GM12801 (cell line): ENCODE results near the gene AKAP13.

Experiments used
- TF ChIP-seq, protein P1 (sequence below): IDR thresholded peaks from one replicate; pipeline ENCODE4 v1.5.1; 2011; ENCODE audit warnings: control low read depth; ENCODE audit not compliant: insufficient read length; ENCODE audit errors: extremely low read depth

The AKAP13 gene

DNA sequence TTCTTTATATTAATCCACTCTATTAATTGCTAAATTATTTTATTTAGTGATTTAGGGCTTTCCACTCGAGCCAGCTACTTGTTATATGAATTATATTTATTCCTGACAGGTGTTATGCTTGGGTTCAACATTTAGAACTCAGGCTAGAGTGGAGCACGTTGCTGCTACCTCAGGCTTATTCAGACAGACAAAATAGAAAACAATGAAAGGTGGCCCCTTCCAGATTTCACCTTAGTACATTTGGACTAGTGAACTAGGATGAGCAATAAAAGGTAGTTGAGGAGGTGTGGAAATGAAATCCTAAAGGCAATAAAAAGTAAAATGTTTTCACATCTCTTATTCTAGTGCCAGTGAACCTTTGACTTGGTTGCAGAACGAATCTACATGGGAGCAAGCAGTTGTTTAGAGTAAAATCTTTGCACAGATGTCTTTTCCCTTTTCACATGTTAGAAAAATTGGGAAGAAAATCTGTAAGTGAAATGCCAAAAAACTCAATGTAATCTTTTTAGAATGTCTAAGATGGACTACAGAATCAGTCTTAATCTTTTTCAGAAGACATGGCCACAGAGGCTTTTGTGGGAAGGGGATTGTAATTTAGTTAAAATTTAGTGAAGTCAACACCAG is 63.8 kb downstream of the AKAP13 start:
- TF ChIP-seq, protein P1, sequence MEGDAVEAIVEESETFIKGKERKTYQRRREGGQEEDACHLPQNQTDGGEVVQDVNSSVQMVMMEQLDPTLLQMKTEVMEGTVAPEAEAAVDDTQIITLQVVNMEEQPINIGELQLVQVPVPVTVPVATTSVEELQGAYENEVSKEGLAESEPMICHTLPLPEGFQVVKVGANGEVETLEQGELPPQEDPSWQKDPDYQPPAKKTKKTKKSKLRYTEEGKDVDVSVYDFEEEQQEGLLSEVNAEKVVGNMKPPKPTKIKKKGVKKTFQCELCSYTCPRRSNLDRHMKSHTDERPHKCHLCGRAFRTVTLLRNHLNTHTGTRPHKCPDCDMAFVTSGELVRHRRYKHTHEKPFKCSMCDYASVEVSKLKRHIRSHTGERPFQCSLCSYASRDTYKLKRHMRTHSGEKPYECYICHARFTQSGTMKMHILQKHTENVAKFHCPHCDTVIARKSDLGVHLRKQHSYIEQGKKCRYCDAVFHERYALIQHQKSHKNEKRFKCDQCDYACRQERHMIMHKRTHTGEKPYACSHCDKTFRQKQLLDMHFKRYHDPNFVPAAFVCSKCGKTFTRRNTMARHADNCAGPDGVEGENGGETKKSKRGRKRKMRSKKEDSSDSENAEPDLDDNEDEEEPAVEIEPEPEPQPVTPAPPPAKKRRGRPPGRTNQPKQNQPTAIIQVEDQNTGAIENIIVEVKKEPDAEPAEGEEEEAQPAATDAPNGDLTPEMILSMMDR, result no peak

DNA sequence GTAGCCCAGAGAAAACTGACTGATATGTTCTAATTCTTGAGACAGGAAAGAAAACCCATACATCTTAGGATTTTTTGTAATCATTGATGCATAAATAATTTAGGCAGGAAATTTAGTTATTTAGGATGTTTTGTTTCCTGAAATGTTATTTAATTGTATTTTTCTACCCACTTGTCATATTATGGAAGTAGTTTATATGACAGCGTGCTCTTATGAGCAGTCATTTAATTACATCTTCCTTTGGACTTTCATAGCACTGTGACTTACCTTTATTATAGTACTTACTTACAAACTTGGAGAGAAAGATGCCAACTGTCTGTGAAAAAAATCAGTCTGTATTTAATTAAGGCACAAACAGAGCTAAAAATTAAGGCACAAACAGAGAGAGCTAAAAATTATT is 65.0 kb downstream of the AKAP13 start:
- TF ChIP-seq, protein P1, result no peak

GRCh38 chr15:85451099-85451700 is 70.8 kb downstream of the AKAP13 start:
- TF ChIP-seq, protein P1, result no peak

DNA sequence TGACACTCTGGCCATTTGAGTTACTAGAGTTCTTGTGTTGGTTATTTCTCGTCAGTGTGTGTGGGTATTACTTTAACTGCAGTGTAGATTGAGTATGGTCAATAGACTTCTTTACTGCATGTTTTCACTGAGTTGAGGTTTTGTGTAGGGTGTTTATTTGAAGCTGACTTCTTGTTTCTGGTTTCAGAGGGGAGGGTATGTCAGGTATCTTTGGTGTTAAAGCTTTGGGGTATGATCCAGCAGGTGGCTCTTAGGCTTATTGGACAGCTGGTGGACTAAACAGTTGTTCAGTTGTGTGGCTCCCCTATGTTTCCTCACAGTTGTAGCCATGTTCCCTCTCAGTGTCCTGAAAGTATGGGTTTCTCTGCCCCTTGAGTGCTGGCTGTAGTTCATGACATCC is 72.0 kb downstream of the AKAP13 start:
- TF ChIP-seq, protein P1, result no peak

DNA sequence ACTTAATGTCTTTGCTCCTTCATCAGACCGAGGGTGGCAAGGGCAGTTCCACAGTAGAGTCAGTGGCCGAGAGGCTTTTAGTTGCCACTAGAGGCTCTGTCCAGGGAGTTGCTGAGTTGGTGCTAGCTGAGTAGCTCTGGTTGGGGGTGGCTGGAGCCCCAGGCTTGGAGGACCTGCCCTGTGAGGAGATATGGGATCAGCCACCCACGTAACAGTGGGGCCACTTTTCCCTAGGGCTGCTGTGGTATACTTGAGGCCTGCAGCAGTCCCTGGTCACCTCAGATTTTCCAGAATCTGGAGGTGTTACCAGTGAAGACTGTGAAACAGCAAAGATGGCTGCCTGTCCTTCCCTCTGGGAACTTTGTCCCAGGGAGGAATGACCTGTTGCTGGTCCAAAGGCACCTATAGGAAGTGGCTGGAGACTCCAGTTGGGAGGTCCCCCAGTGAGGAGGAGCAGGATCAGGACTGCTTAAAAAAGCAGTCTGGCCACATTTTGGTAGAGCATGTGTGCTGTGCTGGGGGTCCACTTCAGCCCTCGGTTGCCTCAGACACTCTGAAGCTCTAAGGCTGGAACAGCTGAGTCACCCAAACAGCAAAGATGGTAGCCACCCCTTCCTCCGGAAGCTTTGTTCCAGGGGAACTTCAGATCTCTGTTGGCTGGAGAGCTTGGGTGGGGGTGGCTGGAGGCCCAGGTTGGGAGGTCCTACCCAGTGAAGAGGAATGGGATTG is 72.9 kb downstream of the AKAP13 start:
- TF ChIP-seq, protein P1, result no peak

DNA sequence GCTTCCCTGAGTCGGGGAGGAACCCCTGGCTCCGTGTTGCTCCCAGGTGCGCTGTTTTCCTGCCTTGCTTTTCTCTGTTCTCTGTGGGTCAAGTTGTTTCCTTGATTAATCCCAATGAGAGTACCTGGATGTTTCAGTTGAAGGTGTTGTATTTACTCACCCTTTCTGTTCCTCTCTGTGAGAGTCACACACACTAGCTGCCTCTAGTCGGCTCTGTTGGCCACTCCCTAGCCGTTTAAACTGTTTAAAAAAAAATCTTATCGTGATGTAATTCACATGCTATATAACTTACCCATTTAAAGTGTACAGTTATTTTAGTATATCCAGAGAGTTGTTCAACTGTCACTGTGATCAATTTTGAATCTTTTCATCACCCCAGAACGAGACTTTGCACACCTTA is 74.0 kb downstream of the AKAP13 start:
- TF ChIP-seq, protein P1, result no peak

GRCh38 chr15:85455891-85456290 is 75.5 kb downstream of the AKAP13 start:
- TF ChIP-seq, protein P1, result no peak
